K562 (cell line): ENCODE measurements around the gene PPARD.

Experiments used
- BHLHE40 ChIP-seq: IDR thresholded peaks from 2 replicates; pipeline ENCODE4 v1.6.1; 2011; ENCODE audit warnings: low read length, improper control_type of control experiment
- BRCA1 ChIP-seq, 2 experiments: fragments of 450-650 bp in 1 of 2; sonication (generic) in 1 of 2; formaldehyde crosslinking in 1 of 2; IDR thresholded peaks; 2 replicates each; pipeline versions ENCODE4 v1.5.0 to v1.6.1; 2017 to 2020; ENCODE audit warnings: mild to moderate bottlenecking in 1 of 2, missing genetic modification reagents in 1 of 2
- MAZ ChIP-seq, 2 experiments: fragments of 450-650 bp in 1 of 2; sonication (generic) in 1 of 2; formaldehyde crosslinking; IDR thresholded peaks in 1 of 2; conservative IDR thresholded peaks in 1 of 2; 2 replicates each; pipeline versions ENCODE4 v1.4.0 to v1.5.0; 2020; ENCODE audit warnings: mild to moderate bottlenecking in 1 of 2, missing genetic modification reagents in 1 of 2
- RAD51 ChIP-seq: fragments of 450-650 bp; IDR thresholded peaks from 2 replicates; pipeline ENCODE4 v1.7.1; 2016; ENCODE audit warnings: low read depth, mild to moderate bottlenecking, borderline replicate concordance
- RNF2 ChIP-seq: sonication (generic); IDR thresholded peaks from 2 replicates; pipeline ENCODE4 v1.6.1; 2016
- TCF7 ChIP-seq: sonication (generic); IDR thresholded peaks from 2 replicates; pipeline ENCODE4 v1.6.1; 2016; ENCODE audit warnings: antibody characterized with exemption, borderline replicate concordance

- TF ChIP-seq BHLHE40: peak; percentile 11; the same call in 1 of the 2 replicates
- TF ChIP-seq RNF2: no peak
- no peak for TF ChIP-seq BRCA1 (IDR thresholded peaks at IDR 0.05)
- TF ChIP-seq BRCA1 (CRISPR knock-in tag; IDR thresholded peaks at IDR 0.05): no peak
- peak; percentile 63 for TF ChIP-seq RAD51
- no peak for TF ChIP-seq MAZ (CRISPR knock-in tag; conservative IDR thresholded peaks at IDR 0.05 in 1 of 2, IDR thresholded peaks at IDR 0.05 in 1 of 2)
- no peak for TF ChIP-seq TCF7
Observed at GRCh38 chr6:35469751-35470662, 127.6 kb downstream of the PPARD start.
